ENCODE results near the gene HOXD12.

Gene HOXD12

GRCh38 chr2:176087330-176088047 is 12.1 kb upstream of the HOXD12 start:
- H3K4me3 ChIP-seq (ENCODE audit: low read depth, low read length) = no peak overlapping the region
- TF ChIP-seq, protein P1, sequence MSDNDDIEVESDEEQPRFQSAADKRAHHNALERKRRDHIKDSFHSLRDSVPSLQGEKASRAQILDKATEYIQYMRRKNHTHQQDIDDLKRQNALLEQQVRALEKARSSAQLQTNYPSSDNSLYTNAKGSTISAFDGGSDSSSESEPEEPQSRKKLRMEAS (IDR thresholded peaks at IDR 0.05; ENCODE audit: low read depth, low read length) = no peak
- TF ChIP-seq MYC (IDR thresholded peaks at IDR 0.05; ENCODE audit: low read depth, low read length) = no peak
- no peak for TF ChIP-seq CTCF (IDR thresholded peaks at IDR 0.05; ENCODE audit: low read depth, low read length)
- no peak for TF ChIP-seq POLR2A (IDR thresholded peaks at IDR 0.05; ENCODE audit: extremely low read depth, insufficient read length)
- DNase-seq (ENCODE audit: low read depth) = no peak

- peak; percentile 78 for DNase-seq (ENCODE audit: low read depth)
- H3K4me3 ChIP-seq (ENCODE audit: low read depth, low read length) = no peak overlapping the region
- TF ChIP-seq, protein P1 (IDR thresholded peaks at IDR 0.05; ENCODE audit: low read depth, low read length) = 0 out of 2 replicates have a peak, but pooled peaks have one; percentile 12
- TF ChIP-seq MYC (IDR thresholded peaks at IDR 0.05; ENCODE audit: low read depth, low read length) (no peak), POLR2A (IDR thresholded peaks at IDR 0.05; ENCODE audit: extremely low read depth, insufficient read length) (no peak), CTCF (IDR thresholded peaks at IDR 0.05; ENCODE audit: low read depth, low read length) (peak; percentile 73)
Measured at GRCh38 chr2:176088048-176088936, 11.3 kb upstream of the HOXD12 start.

DNA sequence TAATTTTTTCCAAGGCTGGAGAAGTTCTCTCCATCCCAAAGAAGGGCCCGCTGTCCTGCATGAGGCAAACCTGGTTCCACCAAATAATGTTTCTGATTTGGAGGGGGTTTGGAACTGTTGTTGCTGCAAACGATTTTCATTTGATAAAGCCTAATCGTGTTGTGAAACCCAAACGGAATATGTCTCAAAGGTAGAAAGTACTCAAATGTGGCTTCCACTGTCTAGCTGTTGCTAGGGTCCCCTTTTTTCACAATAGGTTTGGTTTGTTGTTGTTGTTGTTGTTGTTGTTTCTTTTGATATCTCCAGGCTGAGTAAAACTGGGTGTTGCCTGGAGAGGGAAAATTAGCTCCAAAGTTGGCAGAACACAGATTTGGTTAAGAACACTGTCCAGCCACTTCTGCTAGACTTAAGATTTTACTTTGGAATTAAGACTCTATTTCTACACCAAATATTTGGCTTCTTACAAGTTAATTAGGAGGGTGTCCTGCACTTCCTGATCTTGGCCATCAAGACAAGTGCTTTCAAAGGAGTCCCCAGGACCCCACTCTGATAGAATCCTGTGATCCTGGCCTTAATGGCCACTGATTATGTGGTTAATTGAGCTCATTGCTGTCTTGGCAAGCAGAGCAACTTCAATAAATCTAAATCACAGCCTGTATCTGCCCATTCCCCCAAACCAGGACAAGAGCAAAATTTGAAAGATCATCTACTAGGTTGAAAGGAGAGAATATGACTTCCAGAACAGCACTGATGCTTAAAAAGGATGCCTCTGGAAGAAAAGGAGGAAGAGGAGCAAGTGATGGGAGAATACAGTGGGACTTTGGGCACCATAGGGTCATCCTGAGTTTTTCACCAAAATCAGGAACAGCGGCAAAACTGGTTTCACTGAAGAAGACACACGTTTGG is 10.4 kb upstream of the HOXD12 start:
- no peak overlapping the region for H3K4me3 ChIP-seq (ENCODE audit: low read depth, low read length)
- TF ChIP-seq MYC (IDR thresholded peaks at IDR 0.05; ENCODE audit: low read depth, low read length) = no peak
- TF ChIP-seq, protein P1 (IDR thresholded peaks at IDR 0.05; ENCODE audit: low read depth, low read length) = no peak
- TF ChIP-seq CTCF (IDR thresholded peaks at IDR 0.05; ENCODE audit: low read depth, low read length) = no peak
- TF ChIP-seq POLR2A (IDR thresholded peaks at IDR 0.05; ENCODE audit: extremely low read depth, insufficient read length) = no peak

DNA sequence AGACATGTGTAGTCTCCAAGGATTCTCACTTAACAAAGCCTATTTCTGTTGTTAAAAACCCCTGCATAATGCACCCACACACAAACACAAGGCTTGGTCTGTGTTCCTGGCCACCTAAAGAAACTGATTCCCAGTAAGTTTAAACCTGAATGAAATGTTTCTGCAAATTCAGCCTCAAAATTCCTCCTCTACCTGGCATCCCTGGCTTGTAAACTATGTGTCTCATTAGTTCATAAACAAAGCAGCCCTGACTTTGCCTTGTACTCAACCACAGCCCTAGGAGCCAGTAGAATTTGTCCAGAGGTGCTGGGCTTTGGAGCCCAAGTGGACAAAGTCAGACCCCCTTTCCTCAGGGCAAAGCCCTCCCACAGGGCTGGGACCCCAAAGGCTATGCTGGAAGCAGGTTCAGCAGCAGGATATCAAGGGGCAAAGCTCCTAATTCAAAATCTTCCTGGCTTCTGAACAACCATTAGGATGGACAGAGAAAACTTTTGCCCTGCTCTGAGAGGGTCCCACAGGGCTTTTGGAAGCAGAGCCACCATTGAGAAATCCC is 9.7 kb upstream of the HOXD12 start:
- TF ChIP-seq, protein P1 (IDR thresholded peaks at IDR 0.05; ENCODE audit: low read depth, low read length) = no peak
- TF ChIP-seq MYC (IDR thresholded peaks at IDR 0.05; ENCODE audit: low read depth, low read length) (no peak), POLR2A (IDR thresholded peaks at IDR 0.05; ENCODE audit: extremely low read depth, insufficient read length) (no peak), CTCF (IDR thresholded peaks at IDR 0.05; ENCODE audit: low read depth, low read length) (no peak)
- no peak for DNase-seq (ENCODE audit: low read depth)
- H3K4me3 ChIP-seq (ENCODE audit: low read depth, low read length) = no peak overlapping the region

More for the DNA sequence above, 10.4 kb upstream of the HOXD12 start:
- DNase-seq (ENCODE audit: low read depth) = no peak

DNA sequence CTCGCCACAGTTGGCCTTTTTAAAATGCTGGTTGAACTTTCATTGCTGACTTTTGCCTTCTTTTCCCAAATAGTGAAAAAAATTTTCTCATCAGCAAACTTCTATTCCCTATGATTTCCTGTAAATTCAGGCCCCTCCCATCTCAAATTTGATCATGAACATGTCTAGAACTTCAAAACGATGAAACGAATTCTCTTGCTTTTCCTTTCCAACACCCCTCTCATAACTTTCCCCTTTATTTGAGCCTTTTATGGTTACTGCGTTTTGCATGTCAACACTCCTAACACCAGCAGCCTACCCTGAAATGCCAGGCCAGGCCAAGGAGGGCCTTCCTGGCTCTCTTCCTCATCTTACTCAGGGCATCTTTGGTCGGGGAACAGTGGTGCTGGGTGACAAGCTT is 8.7 kb upstream of the HOXD12 start:
- no peak for DNase-seq (ENCODE audit: low read depth)
- TF ChIP-seq CTCF (IDR thresholded peaks at IDR 0.05; ENCODE audit: low read depth, low read length) (no peak), MYC (IDR thresholded peaks at IDR 0.05; ENCODE audit: low read depth, low read length) (no peak), POLR2A (IDR thresholded peaks at IDR 0.05; ENCODE audit: extremely low read depth, insufficient read length) (no peak)
- TF ChIP-seq, protein P1 (IDR thresholded peaks at IDR 0.05; ENCODE audit: low read depth, low read length) = no peak
- no peak overlapping the region for H3K4me3 ChIP-seq (ENCODE audit: low read depth, low read length)
